ENCODE measurements around the gene TAS2R60.
"Not testable (repeated sequence)": the region's sequence is repeated elsewhere in the genome, so short reads cannot be mapped to it uniquely, and the experiment has no call there.

TAS2R60 gene

DNA sequence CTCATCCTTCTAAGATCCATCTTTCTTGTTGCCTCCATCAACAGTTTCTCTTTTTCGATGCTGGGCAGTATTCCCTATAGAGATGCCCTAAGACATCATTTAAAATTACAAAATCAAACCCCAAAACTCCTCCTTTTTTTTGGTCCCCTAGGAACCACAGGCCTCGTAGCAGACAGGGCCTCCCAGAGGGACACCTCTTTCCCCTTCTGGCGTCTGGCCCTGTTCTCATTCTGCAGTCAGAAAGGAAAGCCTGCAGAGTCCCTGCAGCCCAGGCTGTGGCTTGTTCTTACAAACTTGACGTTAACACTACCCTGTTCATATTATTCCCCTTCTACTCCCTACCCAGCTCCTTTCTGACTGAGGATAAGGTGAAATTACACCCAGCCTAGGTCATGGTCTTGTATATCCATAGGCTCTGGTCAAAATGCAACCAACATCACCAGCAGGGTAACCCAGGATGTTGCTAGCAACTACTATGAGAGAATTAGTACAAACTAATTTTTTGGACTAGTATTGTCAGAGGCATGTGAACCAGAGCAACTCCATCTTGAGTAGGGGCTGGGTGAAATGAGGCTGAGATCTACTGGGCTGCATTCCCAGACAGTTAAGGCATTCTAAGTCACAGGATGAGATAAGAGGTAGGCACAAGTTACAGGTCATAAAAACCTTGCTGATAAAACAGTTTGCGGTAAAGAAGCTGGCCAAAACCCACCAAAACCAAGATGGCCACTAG, 31.1 kb upstream of the TAS2R60 start:
- no peak for DNase-seq

DNA sequence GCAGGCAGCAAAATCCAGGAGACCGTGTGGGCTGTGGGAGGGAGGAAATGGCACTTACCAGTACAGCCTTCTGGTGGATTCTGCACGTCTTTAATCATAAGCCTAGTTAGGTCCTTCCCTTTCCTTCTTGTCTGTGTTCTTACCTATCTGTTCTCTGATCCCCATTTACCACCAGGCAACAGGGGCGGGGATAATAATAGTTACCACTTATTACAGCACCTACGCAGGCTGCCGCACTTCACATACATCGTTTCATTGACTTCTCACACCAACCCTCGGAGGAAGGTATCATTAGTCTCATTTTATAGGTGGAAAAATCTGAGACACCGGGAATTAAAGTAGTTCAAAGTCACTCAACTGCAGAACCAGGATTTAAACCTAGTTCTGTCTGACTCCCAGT, 30.1 kb upstream of the TAS2R60 start:
- no peak for DNase-seq

DNA sequence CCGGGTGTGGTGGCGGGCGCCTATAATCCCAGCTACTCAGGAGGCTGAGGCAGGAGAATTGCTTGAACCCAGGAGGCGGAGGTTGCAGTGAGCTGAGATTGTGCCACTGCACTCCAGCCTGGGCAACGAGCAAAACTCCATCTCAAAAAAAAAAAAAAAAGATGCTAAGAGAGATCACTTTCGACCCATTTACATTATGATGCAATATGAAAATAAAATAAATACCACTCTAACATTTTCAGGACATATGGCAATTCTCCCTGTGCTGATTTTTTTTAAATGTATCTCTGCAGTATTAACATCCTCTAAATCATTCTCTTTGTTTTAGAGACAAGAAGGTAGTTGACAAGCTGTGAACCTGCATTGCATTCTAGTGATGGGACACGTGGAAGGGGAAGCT, 28.0 kb upstream of the TAS2R60 start:
- not testable (repeated sequence) for DNase-seq

DNA sequence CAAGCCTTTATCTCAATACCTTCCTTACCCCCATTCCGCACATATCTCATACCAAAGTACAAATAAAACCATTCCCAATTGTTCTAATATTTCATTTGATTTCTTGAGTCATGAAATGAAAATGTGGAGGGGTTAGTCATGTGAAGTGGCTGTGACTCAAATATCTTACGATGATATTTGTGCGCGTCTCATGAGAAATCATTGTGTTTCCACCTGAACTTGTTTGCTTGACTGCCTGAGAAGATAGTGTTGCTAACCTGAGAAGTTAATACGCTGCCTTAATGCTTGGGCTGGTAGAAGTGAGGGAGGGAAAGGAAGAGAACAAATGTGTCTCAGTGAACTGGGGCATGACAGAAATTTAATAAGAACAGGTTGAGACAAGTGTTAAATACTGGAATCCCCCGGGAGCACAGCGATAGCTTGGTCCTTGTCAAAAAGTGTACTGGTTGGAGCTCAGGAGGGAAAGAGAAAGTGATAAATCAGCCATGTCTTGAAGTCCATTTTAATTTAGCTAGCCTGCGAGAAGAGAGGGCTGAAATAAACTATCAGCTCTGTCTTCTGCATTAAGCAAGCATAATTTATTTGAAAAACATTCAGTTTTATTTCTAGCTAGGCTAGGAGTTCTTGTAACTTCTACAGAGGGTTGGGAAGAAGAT, 27.4 kb upstream of the TAS2R60 start:
- DNase-seq: no peak

DNA sequence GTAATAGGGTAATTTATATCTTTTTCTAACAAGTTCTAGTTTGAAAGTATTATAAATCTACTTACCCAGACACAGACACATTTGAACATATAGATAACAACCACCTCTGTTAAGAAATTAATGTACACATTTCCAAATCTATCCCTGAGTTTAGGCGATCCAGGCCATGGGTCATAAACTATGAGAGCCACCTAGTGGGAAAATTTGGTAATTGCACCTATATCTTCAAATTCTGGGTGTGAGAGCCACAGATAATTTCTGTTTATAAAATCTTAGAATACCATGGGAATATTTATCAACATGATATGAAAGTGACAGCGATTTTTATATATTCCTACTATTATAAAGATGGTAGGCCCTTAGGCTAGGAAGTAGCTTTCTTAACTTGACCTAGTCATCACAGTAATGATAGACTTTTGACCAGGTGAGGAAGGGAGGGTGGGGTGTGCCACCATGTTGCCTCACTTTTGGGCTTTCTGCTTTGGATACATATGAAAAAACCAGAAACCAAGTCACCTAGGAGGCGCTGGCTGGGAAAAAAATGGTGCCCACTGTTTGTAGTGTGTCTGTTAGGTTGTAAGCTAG, 26.6 kb upstream of the TAS2R60 start:
- DNase-seq: peak in 1 of 2 experiments; percentile 76

DNA sequence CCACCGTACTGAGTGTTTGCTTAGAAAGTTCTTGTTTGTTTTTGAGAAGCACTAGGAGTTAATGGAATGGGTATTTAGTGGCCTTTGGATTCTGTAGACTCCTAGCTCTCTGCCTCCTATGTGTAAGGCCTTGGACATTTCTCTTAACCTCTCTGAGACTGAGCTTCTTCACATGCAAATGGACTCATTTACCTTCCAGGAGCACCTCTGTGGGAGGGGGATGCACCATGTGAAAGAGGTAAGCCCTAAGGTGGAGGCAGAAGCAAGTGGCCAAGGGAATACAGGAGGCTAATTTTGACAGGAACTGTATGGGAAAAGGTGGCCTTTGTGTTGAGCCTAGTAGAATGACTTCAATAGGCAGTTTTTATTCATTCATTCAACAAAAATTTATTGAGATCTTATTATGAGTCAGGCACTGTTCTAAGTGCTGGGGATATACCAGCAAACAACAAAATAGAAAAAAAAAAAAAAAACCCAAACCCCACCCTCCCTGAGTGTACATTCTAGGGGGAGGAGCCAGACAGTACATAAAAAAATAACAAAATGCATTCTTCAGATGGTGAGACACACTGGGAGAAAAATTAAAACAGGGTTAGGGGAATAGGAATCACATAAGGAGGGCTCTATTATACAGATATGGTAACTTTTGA, 25.4 kb upstream of the TAS2R60 start:
- no peak for DNase-seq

DNA sequence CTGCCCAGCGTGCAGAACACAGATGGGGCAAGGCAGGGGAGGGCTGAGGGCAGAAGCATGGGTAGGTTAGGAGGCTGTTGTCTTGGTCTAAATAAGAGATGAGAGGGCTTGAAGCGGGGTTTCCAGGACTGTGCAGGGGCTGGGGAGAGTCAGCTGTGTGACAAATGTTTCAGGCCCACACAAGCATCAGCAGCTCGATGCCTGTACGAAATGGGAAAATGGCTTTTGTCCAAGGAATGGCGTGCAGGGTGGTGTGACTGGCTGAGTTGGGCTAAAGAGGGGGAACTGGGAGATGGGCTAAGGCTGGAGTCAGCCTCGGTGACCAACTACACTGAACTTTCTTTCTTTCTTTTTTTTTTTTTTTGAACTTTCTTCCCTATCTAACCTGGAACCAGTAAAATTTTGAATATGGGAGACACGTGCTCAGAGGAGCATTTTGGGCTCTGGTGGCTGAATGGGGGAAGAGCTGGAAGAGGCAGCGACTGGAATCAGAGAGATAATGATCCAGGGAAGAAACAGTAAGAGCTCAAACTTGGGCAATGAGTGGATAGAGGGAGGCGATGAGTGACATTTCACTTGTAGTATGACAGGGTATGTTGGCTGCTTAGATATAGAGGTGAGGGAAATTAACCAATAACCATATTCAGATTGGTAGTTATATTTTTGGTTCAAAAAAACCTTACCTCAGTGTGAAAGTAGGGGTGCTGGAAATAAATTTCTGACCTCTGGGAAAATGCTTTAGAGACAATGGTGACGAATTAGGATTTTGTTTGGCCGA, 24.4 kb upstream of the TAS2R60 start:
- no peak for DNase-seq

DNA sequence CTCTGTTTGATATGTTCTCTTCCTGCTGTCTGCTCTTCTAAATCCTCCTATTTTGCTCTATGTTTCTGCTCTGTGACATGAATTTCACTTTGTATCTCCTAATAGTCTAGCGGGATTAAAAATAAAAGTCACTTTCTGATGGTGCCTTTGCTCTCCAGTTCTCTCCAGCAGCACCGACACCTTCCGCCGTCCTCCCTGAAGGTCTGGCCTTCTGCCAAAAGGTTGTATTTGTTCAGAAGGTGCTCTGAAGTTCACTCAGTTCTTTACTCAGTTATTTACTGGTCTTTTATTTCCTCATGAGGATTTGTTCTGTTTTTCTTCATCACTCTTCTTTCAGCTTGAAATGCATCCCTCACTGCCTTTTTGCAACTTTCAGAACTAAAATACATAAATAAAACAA, 23.4 kb upstream of the TAS2R60 start:
- no peak for DNase-seq

DNA sequence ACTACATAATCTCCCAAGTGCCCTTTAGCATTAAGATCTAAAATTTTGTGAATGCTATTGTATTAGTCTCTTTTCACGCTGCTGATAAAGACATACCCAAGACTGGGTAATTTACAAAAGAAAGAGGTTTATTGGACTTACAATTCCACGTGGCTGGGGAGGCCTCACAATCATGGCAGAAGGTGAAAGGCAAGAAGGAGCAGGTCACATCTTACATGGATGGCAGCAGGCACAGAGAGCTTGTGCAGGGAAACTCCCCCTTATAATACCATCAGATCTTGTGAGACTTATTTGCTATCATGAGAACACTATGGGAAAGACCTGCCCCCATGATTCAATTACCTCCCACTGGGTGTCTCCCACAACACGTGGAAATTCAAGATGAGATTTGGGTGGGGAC, 22.6 kb upstream of the TAS2R60 start:
- not testable (repeated sequence) for DNase-seq

DNA sequence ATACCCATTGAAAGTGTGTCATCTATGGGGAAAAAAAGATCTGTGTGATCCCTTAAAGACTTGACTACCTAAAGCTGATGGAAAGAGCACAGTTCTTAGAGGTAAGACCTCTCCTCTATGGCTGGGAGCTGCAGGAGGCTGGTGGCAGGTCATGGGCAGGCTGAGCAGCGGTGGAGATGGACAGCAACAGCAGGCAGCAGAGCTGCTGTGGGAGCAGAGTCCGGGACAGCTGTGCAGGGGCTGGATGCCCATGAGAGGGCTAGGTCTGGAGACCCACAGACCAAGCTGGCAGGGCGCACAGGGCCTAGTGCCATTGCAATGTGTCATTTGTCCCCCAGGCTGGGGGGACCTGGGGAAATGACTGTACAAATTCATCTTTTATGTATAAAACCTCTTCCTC, 21.2 kb upstream of the TAS2R60 start:
- no peak for DNase-seq

DNA sequence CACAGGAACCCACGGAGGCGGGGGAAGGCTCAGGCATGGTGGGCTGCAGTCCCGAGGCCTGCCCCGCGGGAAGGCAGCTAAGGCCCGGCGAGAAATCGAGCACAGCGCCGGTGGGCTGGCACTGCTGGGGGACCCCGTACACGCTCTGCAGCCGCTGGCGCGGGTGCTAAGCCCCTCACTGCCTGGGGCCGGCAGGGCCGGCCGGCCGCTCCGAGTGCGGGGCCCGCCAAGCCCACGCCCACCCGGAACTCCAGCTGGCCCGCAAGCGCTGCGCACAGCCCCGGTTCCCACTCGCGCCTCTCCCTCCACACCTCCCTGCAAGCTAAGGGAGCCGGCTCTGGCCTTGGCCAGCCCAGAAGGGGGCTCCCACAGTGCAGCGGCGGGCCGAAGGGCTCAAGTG, 18.8 kb upstream of the TAS2R60 start:
- not testable (repeated sequence) for DNase-seq

DNA sequence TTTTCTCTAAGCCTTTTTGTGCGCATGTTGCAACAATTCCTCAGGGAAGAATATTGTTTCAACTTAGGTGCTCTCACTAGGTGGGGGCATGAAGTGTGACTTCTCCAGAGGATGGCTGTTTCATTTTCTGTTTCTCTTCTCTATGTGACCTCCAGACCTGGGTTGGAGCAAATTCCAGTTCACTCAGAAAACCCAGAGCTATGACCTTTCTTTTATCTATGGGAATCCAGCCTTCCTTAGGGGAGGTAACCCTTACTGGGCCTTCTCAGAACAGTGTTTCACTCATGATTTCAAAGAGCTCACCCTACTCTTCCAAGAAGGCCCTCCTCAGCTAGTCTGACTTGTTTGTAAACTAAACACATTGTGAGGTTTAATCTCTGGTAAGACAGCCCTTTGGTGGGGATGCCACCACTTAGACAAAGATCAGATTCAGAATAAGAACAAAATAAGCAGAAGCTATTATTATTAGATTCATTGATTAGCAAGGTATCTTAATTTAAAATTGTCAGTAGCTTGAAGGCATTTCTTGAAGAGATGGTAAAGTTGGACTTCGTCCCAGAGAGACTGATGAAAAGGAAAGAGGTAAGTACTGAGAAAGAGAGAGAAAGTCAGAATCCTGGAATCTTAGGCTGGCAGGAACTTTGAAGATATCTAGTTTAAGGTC, 16.6 kb upstream of the TAS2R60 start:
- no peak for DNase-seq

DNA sequence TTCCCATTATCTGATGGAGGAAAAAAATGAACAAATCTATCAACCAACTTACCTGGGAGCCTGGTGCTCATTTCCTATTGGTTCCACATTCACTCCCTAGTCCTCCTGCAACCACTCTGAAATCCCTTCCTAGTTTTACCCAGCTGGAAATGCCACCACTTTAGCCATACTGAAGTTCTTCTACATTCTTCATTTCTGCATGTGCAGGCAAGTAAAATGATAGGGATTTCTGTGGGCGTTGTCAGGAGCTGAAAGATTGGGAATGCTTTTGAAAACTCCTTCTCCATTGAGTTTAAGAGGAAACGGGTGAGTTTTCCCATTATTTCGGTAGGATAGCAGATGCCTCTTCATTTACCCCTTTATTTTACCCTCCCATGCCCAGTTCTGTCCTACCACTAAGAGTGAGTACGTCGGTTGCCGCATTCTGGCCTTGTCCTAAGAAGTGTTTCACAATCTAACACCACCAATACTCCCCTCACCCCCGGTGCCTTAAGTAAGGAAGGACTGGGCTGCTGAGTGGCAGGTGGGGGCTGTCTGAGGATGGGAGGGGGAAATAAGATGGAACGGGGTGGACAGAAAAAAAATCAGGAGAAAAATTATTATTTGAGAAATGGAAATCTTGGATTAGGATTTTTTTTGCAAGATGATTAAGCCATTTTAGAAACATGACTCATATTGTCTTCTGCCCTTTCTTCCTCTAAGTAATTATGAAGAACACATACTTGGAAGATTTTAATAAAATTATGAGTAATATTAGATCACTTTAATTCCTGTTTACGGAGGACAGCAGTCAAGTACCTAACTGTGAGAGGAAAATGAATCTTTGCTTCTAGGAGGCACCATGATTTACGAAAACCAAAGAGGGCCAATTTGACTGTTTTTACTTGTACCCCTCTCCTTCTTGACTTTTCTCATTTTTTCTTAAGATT, 13.2 kb upstream of the TAS2R60 start:
- DNase-seq: no peak

DNA sequence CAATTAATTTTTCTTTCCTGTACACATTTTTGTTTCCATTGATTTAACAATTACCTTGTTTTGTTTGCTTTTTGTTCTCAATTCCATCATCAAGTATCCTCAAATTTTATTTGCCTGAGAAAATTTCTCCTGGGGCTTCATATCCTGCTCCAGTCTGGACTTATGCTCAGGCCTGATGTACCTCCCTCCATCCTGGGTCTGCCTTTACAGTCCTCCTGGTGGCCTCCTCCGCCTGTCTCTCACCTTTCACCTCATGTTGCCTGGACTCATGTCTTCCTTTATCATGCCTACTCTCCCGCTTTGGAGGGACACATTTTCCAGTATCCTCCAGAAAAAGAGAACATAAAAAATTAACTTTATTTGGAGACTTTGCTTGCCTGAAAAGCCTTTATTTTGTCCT, 12.1 kb upstream of the TAS2R60 start:
- DNase-seq: no peak

DNA sequence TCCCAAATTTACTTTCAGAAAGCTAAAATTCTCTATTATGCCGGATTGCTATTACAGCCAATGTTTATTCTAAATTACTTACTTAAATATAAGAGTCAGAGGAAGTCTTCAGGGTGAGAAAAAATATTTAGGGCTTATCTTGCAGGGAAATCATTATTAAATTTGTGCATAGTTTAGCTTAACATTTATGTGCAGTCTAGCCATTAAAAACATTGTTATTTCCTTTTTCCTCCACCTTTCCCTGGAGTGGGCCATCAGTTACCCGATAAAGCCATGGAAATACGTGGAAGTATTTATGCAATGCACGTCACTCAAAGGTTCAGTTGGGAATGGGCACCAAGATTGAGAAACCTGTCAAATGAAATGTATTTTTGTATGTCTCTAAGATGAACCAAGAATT, 9.5 kb upstream of the TAS2R60 start:
- no peak for DNase-seq

DNA sequence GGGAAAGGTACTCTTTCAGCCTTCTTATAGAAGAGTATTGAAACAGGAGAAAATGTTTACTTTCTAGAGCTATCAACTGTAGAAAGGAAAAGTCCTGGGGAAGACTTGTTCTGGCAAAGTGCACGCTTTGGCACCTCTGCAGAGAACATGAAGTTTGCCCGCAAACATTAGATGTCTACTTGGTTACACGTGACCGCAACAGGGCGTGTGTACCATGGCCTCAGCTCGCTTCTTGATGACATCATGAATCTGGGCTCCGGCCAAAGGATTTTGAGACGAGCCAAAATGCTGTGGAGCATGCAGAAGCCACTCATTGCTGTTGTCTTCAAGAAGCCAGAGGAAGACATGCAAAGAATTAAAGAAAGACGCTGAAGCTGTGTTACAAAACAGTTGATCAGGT, 8.6 kb upstream of the TAS2R60 start:
- DNase-seq: no peak

DNA sequence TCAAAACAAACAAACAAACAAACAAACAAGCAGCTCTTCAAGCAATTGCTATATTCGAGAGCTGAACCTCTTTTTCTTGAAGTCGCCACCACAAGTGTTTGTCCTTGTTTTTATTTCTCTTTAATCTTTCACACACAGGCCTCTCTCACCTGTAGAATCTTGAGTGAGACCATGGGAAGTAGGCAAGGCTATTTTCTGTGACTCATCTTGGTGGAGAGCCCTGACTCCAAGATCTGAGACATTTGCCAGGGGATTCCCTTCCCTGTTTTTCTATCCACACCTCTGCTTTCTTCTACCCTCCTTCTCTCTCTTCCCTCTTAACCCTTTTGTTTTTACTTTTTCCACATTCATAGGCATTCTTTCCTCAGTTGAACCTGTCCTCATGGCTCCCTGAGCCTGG, 8.0 kb upstream of the TAS2R60 start:
- no peak for DNase-seq

DNA sequence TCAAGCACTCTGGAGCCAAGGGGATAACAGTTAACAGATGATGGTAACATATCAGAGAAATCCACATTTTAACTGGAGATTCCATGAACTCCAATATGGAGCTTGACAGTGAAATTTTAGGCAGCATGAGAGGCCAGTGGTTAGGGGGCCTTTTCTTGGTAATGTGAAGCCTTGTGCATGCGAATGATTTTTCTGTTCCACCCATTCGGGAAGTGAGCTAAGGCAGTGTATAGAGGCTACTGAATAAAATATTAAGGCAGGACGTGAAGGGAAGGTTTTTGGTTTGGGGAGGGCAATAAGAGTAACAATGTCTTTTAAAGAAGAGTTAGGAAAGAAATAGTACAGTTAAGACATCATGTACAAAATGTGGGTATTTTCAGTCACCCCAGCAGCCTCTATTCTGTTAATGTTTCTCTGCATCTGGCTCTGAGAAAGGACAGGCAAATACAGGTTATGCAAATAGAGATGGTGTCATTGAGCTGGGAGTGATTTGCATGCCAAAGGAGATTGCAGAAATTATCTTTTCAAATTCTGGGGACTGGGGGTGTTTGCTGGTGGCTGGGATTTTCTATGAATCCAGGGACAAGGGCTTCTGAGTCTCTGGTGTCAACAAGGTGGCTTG, 6.8 kb upstream of the TAS2R60 start:
- DNase-seq: peak; percentile 88 to 92

DNA sequence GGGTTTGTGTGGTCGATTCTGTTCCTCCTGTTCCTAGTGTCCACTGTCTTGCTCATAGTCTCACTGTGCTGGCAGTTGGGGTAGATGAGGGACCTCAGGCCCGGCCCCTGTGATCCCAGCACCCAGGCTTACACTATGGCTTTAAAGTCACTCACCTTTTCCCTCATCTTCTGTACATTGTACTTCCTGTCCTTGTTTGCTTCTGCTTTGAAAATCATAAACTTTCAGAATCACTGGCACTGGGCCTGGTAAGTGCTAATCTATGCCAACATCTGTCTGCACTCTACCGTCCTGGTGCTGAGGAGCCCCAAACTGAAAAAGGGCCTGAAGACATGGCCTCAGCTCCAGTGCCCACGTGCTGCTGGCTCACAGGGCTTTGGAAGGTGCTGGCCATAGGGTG, 5.7 kb upstream of the TAS2R60 start:
- DNase-seq: no peak

DNA sequence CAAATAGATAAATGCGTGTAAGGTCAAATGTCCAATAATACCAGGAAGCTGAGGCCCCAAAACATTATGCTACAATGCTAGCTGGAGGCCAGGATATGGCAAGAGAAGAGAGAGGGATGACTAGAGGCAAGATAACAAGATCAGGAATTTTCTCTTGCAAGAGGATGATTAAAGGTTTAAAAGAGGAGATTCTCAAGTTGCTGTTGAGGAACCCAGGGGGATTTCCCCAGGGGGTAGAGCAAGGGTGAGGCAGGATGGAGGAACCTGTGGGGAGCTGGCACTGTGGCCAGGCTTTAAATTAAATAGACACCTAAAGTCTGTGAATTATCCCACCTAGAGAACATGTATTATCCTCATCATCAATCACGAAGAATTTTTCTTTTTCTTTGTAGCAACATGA, 3.4 kb upstream of the TAS2R60 start:
- no peak for DNase-seq

Data from NCI-H526 (cell line).